Right atrium auricular region (tissue), 2 donors: ENCODE measurements around the gene TOP3B. TPM values are rescaled to one million over a fixed set of nuclear protein-coding genes. Genes with fewer than 3 reads are reported as not detected.

ENCODE experiments used
- DNase-seq: peaks from one replicate; pipeline ENCODE4 v3.0.0-alpha.2; 2019; ENCODE audit warnings: low spot score
- H3K27ac ChIP-seq, 2 donors: fragments of 200-600 bp; sonication (generic); 1 replicate in 1 of 2; 2 replicates in 1 of 2; pipeline ENCODE4 v1.5.1; 2016 to 2019
- H3K27me3 ChIP-seq, 2 donors: fragments of 200-600 bp; sonication (generic); one replicate each; pipeline versions ENCODE4 v1.5.1 to v1.6.0; 2017 to 2019
- H3K36me3 ChIP-seq: fragments of 200-600 bp; sonication (generic); one replicate; pipeline ENCODE4 v1.5.1; 2016
- H3K4me1 ChIP-seq, 2 donors: fragments of 200-600 bp; sonication (generic); one replicate each; pipeline versions ENCODE4 v1.5.1 to v1.6.0; 2017 to 2019
- H3K4me3 ChIP-seq, 2 donors: fragments of 200-600 bp; sonication (generic); 1 replicate in 1 of 2; 2 replicates in 1 of 2; pipeline ENCODE4 v1.5.1; 2017 to 2019; ENCODE audit warnings: mild to moderate bottlenecking in 1 of 2, moderate library complexity in 1 of 2
- H3K9me3 ChIP-seq, 2 donors: fragments of 200-600 bp; sonication (generic); one replicate each; pipeline ENCODE4 v1.5.1; 2019
- total RNA-seq, 2 donors: library from RNA; depleted of rRNA; stranded (reverse); fragments of >200 nt; gene quantifications; one replicate each; pipeline ENCODE4 v1.1.0, GENCODE V29; 2016
- TF ChIP-seq, protein P1 (sequence below), 2 donors: fragments of 200-600 bp; sonication (generic); IDR thresholded peaks; one replicate each; pipeline ENCODE4 v1.5.1; 2019; ENCODE audit warnings: antibody characterized with exemption in 2 of 2

The TOP3B gene
- total RNA-seq, 2 donors from 2014 or later: 11.5 to 12.3 TPM

DNA sequence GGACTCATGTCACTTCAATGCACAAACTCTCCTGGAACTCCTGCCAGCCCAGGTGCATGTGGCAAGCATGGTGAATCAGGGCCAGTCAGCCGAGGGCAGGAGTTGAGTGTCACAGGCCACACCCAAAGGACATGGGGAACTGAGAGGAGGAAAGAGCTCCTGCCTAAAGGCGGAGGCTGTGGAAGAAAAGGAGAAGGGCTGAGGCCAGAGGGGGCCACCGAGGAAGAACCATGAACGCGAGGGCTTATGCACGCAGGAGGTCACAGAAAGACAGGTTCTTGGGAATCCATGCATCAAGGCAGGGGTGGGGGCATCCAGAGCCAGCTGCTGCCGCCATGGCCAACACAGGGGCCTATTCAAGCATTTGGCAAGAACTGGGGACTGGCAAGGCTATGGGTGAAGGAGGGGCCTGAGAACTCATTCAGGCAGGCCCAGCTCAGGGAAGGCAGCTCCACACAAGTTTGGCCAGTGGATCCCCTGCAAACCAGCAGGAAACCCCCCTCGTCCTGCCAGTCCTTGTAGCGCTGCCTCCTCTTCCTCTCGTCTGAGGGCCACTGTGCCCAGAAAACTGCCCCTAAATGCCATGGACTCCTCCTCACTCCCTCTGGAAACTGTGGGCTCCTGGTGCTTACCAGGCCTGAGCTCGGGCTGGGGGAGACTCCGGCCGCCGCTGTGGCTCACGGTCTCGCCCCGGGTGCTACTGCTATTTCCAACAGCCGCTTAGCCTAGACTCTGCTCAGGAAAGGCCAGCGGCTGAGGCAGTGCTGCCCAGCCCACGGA, 45.4 kb downstream of the TOP3B start:
- no peaks in the 10 kb centered on the region for H3K9me3 ChIP-seq
- no peaks in the 10 kb centered on the region for H3K27me3 ChIP-seq
- H3K36me3 ChIP-seq: peaks cover 39% of the 10 kb centered on the region
- DNase-seq: peak; percentile 75
- peaks cover 0 to 63% of the 10 kb centered on the region in 2 donors for H3K4me1 ChIP-seq
- H3K4me3 ChIP-seq: peak overlapping the region; percentile 44 to 59
- peak overlapping the region; percentile 94 for H3K27ac ChIP-seq
- TF ChIP-seq, protein P1, sequence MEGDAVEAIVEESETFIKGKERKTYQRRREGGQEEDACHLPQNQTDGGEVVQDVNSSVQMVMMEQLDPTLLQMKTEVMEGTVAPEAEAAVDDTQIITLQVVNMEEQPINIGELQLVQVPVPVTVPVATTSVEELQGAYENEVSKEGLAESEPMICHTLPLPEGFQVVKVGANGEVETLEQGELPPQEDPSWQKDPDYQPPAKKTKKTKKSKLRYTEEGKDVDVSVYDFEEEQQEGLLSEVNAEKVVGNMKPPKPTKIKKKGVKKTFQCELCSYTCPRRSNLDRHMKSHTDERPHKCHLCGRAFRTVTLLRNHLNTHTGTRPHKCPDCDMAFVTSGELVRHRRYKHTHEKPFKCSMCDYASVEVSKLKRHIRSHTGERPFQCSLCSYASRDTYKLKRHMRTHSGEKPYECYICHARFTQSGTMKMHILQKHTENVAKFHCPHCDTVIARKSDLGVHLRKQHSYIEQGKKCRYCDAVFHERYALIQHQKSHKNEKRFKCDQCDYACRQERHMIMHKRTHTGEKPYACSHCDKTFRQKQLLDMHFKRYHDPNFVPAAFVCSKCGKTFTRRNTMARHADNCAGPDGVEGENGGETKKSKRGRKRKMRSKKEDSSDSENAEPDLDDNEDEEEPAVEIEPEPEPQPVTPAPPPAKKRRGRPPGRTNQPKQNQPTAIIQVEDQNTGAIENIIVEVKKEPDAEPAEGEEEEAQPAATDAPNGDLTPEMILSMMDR (IDR thresholded peaks at IDR 0.05): no peak

DNA sequence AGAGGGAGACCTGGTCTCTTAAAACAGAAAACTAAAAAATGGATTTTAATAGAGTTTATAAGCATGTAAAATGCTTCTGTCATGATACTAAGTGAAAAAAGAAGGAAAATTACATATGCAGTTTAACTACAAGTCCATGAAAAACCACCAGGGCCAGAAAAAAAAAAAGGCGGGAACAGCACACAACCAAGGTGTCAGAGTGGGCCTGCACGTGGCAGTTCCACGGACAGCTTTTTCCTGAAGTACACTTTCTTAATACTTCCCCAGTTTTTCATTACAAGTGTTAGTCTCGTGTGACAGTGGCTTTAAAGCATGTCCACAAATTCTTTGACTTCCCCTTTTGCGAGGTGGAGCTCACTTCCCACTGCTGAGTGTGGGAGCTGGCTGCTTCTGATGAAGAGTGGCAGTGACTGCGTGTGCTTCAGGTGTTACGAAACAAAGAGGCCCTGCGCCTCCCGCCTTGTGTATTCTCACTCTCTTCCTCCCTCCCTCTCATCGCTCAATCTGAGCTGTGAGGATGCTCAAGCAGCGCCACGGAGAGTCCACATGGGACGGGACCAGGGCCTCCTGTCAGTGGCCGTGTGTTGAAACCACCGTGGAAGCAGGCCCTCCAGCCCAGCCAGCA, 46.3 kb downstream of the TOP3B start:
- H3K36me3 ChIP-seq: peaks cover 43% of the 10 kb centered on the region
- TF ChIP-seq, protein P1 (IDR thresholded peaks at IDR 0.05): no peak
- peak; percentile 70 for DNase-seq
- H3K27me3 ChIP-seq: no peaks in the 10 kb centered on the region
- peaks cover 0 to 53% of the 10 kb centered on the region in 2 donors for H3K4me1 ChIP-seq
- H3K4me3 ChIP-seq: no peak overlapping the region
- H3K27ac ChIP-seq: peak overlapping the region; percentile 94
- H3K9me3 ChIP-seq: no peaks in the 10 kb centered on the region

DNA sequence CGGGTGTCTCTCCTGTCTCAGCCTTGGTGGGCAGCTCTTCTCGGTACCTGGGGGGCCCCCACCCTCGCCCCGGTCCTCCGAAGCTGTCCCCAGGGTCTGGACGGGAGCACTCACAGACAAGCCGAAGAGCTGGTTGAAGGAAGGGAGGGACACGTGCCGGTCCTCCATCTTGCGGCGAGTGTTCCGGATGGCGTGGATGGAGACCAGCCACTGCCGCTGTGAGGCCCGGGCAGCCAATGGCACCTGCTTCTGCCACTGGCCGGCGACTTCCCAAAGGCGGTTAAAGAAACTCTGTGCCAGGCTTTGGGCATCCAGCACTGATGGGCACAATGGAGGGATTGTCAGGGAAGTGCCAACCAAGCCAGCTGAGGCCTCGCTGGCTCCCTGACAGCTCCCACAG, 48.7 kb downstream of the TOP3B start:
- DNase-seq: no peak
- H3K4me1 ChIP-seq: peaks cover 0 to 30% of the 10 kb centered on the region in 2 donors
- TF ChIP-seq, protein P1 (IDR thresholded peaks at IDR 0.05): no peak
- peaks cover 59% of the 10 kb centered on the region for H3K36me3 ChIP-seq
- no peaks in the 10 kb centered on the region for H3K9me3 ChIP-seq
- H3K27ac ChIP-seq: no peak overlapping the region
- no peak overlapping the region for H3K4me3 ChIP-seq
- H3K27me3 ChIP-seq: no peaks in the 10 kb centered on the region

DNA sequence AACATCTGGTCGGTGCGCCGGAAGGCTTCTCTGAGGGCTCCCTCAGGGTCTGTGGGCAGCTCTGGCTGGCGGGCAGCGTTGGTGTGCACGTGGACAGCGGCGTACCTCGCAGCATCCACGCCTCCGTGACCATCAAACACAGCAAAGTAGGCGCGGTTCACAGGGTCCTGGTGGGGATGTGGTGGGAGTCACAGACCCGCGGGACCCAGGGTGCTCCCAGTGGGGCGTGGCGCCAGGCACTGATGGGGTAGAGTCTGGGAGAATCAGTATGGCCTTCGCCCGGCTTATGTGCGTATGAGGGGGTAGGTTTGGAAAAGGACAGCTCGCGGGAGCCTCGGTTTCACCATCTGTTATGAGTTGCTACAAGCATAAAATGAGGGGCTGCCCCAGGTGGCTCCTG, 49.2 kb downstream of the TOP3B start:
- peaks cover 64% of the 10 kb centered on the region for H3K36me3 ChIP-seq
- TF ChIP-seq, protein P1 (IDR thresholded peaks at IDR 0.05): no peak
- no peak overlapping the region for H3K27ac ChIP-seq
- no peak for DNase-seq
- H3K27me3 ChIP-seq: no peaks in the 10 kb centered on the region
- no peak overlapping the region for H3K4me3 ChIP-seq
- no peaks in the 10 kb centered on the region for H3K9me3 ChIP-seq
- H3K4me1 ChIP-seq: peaks cover 0 to 25% of the 10 kb centered on the region in 2 donors

DNA sequence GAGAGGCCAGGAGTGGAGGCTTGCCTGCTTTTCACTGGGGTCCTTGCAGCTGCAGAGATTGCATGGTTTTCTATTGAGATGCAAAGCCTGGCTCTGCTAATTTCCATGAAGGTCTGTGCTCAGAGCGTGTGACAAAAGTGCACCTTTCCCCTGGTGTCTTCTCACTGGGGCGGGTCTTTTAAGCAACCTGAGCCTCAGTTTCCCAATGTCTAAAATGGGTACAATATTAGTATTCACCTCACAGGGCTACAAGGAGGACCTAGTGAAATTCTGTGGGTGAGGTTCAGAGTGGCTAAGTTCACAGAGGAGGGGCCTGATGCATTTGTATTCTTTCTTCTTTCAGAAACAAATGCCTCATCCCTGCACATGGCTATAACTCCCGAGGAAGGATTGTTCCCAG, 50.2 kb downstream of the TOP3B start:
- peaks cover 0 to 17% of the 10 kb centered on the region in 2 donors for H3K4me1 ChIP-seq
- DNase-seq: no peak
- no peak overlapping the region for H3K4me3 ChIP-seq
- no peaks in the 10 kb centered on the region for H3K27me3 ChIP-seq
- TF ChIP-seq, protein P1 (IDR thresholded peaks at IDR 0.05): no peak
- peaks cover 71% of the 10 kb centered on the region for H3K36me3 ChIP-seq
- H3K9me3 ChIP-seq: no peaks in the 10 kb centered on the region
- H3K27ac ChIP-seq: no peak overlapping the region
